Neural progenitor cell (in vitro differentiated cells): ENCODE data around the gene HSPA12A. TPM values are rescaled to one million over a fixed set of nuclear protein-coding genes. Genes with fewer than 3 reads are reported as not detected.

Experiments used
- DNase-seq: peaks from one replicate; pipeline ENCODE4 v3.0.0-alpha.2; 2016; ENCODE audit warnings: low spot score
- H2AFZ ChIP-seq: fragments of 200-600 bp; sonication (generic); replicated peaks from 2 replicates; pipeline ENCODE4 v1.6.1; 2016; ENCODE audit warnings: antibody characterized with exemption
- H3F3A ChIP-seq: fragments of 200-600 bp; sonication (generic); 2 replicates; pipeline ENCODE4 v1.6.1; 2016; ENCODE audit warnings: antibody characterized with exemption, low read depth
- H3K27ac ChIP-seq: fragments of 200-600 bp; sonication (generic); 2 replicates; pipeline ENCODE4 v1.5.1; 2016; ENCODE audit warnings: mild to moderate bottlenecking
- H3K27me3 ChIP-seq: fragments of 200-600 bp; sonication (generic); 2 replicates; pipeline ENCODE4 v1.6.1; 2016; ENCODE audit warnings: mild to moderate bottlenecking, moderate library complexity
- H3K36me3 ChIP-seq: fragments of 200-600 bp; sonication (generic); 2 replicates; pipeline ENCODE4 v1.5.1; 2016
- H3K4me1 ChIP-seq: fragments of 200-600 bp; sonication (generic); 2 replicates; pipeline ENCODE4 v1.6.1; 2016; ENCODE audit warnings: mixed run types
- H3K4me2 ChIP-seq: fragments of 200-600 bp; sonication (generic); 2 replicates; pipeline ENCODE4 v1.6.1; 2016
- H3K4me3 ChIP-seq: fragments of 200-600 bp; sonication (generic); 2 replicates; pipeline ENCODE4 v1.5.1; 2016
- H3K79me2 ChIP-seq: fragments of 200-600 bp; sonication (generic); 2 replicates; pipeline ENCODE4 v1.6.1; 2016; ENCODE audit warnings: low read depth
- H3K9ac ChIP-seq: fragments of 200-600 bp; sonication (generic); 2 replicates; pipeline ENCODE4 v1.6.1; 2016
- H3K9me3 ChIP-seq: fragments of 200-600 bp; sonication (generic); 2 replicates; pipeline ENCODE4 v1.5.1; 2016; ENCODE audit warnings: low read depth
- H4K20me1 ChIP-seq: fragments of 200-600 bp; sonication (generic); 2 replicates; pipeline ENCODE4 v1.6.1; 2016; ENCODE audit warnings: low read depth
- H3K27ac Mint-ChIP-seq: 3 replicates; pipeline ENCODE4 v1.8.0; 2021; ENCODE audit warnings: mixed read lengths
- H3K27me3 Mint-ChIP-seq: 2 replicates; pipeline ENCODE4 v1.8.0; 2022; ENCODE audit warnings: low read depth, mild to moderate bottlenecking, inconsistent platforms, moderate library complexity, mixed read lengths; ENCODE audit not compliant: insufficient read depth
- H3K36me3 Mint-ChIP-seq: 3 replicates; pipeline ENCODE4 v1.8.0; 2021; ENCODE audit warnings: mixed read lengths
- H3K4me1 Mint-ChIP-seq: 3 replicates; pipeline ENCODE4 v1.8.0; 2021; ENCODE audit warnings: mixed read lengths
- H3K4me3 Mint-ChIP-seq: 3 replicates; pipeline ENCODE4 v1.8.0; 2021; ENCODE audit warnings: mild to moderate bottlenecking, moderate library complexity, mixed read lengths
- H3K9me3 Mint-ChIP-seq: 3 replicates; pipeline ENCODE4 v1.8.0; 2020; ENCODE audit warnings: mixed read lengths
- EZH2 ChIP-seq: fragments of 200-600 bp; sonication (generic); IDR thresholded peaks from 2 replicates; pipeline ENCODE4 v1.6.1; 2017; ENCODE audit warnings: antibody characterized with exemption, mild to moderate bottlenecking, moderate library complexity
- EZH2phosphoT487 ChIP-seq: fragments of 200-600 bp; sonication (generic); IDR thresholded peaks from 2 replicates; pipeline ENCODE4 v1.6.1; 2017; ENCODE audit warnings: antibody characterized with exemption
- total RNA-seq: library from RNA; depleted of rRNA; stranded (reverse); fragments of >200 nt; gene quantifications from 2 replicates; pipeline ENCODE4 v1.2.3, GENCODE V29; 2015; ENCODE audit warnings: low replicate concordance
- TF ChIP-seq, protein P1 (sequence below): fragments of 200-600 bp; sonication (generic); IDR thresholded peaks from 2 replicates; pipeline ENCODE4 v1.5.1; 2017; ENCODE audit warnings: antibody characterized with exemption, mild to moderate bottlenecking

The HSPA12A gene
- total RNA-seq, 1 donor from 2014 or later: 5.6 TPM

- H3K79me2 ChIP-seq: no peaks in the 10 kb centered on the region
- no peaks in the 10 kb centered on the region for H3K4me1 ChIP-seq
- Mint-ChIP-seq H3K27ac (no peak overlapping the region), H3K9me3 (peaks cover 4% of the 10 kb centered on the region), H3K4me3 (no peak overlapping the region), H3K27me3 (peaks cover 5% of the 10 kb centered on the region), H3K4me1 (peaks cover 8% of the 10 kb centered on the region), H3K36me3 (no peaks in the 10 kb centered on the region)
- no peaks in the 10 kb centered on the region for H4K20me1 ChIP-seq
- no peak overlapping the region for H3K9ac ChIP-seq
- no peak overlapping the region for H3K4me2 ChIP-seq
- H3K36me3 ChIP-seq: no peaks in the 10 kb centered on the region
- H2AFZ ChIP-seq: no peak overlapping the region
- H3F3A ChIP-seq: no peaks in the 10 kb centered on the region
- no peak for TF ChIP-seq EZH2phosphoT487
- no peak for TF ChIP-seq EZH2
- TF ChIP-seq, protein P1, sequence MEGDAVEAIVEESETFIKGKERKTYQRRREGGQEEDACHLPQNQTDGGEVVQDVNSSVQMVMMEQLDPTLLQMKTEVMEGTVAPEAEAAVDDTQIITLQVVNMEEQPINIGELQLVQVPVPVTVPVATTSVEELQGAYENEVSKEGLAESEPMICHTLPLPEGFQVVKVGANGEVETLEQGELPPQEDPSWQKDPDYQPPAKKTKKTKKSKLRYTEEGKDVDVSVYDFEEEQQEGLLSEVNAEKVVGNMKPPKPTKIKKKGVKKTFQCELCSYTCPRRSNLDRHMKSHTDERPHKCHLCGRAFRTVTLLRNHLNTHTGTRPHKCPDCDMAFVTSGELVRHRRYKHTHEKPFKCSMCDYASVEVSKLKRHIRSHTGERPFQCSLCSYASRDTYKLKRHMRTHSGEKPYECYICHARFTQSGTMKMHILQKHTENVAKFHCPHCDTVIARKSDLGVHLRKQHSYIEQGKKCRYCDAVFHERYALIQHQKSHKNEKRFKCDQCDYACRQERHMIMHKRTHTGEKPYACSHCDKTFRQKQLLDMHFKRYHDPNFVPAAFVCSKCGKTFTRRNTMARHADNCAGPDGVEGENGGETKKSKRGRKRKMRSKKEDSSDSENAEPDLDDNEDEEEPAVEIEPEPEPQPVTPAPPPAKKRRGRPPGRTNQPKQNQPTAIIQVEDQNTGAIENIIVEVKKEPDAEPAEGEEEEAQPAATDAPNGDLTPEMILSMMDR: no peak
- no peaks in the 10 kb centered on the region for H3K27me3 ChIP-seq
- DNase-seq: no peak
- no peak overlapping the region for H3K27ac ChIP-seq
- no peaks in the 10 kb centered on the region for H3K9me3 ChIP-seq
- H3K4me3 ChIP-seq: no peak overlapping the region
Observed at GRCh38 chr10:116663342-116663741, 79.0 kb downstream of the HSPA12A start.

GRCh38 chr10:116660860-116661259 is 81.5 kb downstream of the HSPA12A start:
- peaks cover 6% of the 10 kb centered on the region for H3K4me1 Mint-ChIP-seq
- Histone ChIP-seq H2AFZ (no peak overlapping the region), H3K4me2 (no peak overlapping the region), H3K4me1 (no peaks in the 10 kb centered on the region), H3K36me3 (no peaks in the 10 kb centered on the region), H3K79me2 (no peaks in the 10 kb centered on the region), H3K4me3 (no peak overlapping the region), H3K27me3 (no peaks in the 10 kb centered on the region), H3F3A (no peaks in the 10 kb centered on the region), H3K9me3 (no peaks in the 10 kb centered on the region), H3K9ac (no peak overlapping the region), H3K27ac (no peak overlapping the region), H4K20me1 (no peaks in the 10 kb centered on the region)
- no peak overlapping the region for H3K27ac Mint-ChIP-seq
- peaks cover 4% of the 10 kb centered on the region for H3K27me3 Mint-ChIP-seq
- TF ChIP-seq, protein P1: no peak
- no peak for TF ChIP-seq EZH2phosphoT487
- TF ChIP-seq EZH2: no peak
- no peak overlapping the region for H3K4me3 Mint-ChIP-seq
- no peak for DNase-seq
- no peaks in the 10 kb centered on the region for H3K9me3 Mint-ChIP-seq
- no peaks in the 10 kb centered on the region for H3K36me3 Mint-ChIP-seq

GRCh38 chr10:116659049-116659670 is 83.2 kb downstream of the HSPA12A start:
- H3K27ac Mint-ChIP-seq: no peak overlapping the region
- no peak for DNase-seq
- Histone ChIP-seq H3F3A (no peaks in the 10 kb centered on the region), H3K9me3 (no peaks in the 10 kb centered on the region), H3K9ac (no peak overlapping the region), H3K4me2 (no peak overlapping the region), H3K36me3 (no peaks in the 10 kb centered on the region), H3K4me1 (no peaks in the 10 kb centered on the region), H2AFZ (no peak overlapping the region), H3K27ac (no peak overlapping the region), H3K27me3 (no peaks in the 10 kb centered on the region), H3K79me2 (no peaks in the 10 kb centered on the region), H4K20me1 (no peaks in the 10 kb centered on the region), H3K4me3 (no peak overlapping the region)
- H3K36me3 Mint-ChIP-seq: no peaks in the 10 kb centered on the region
- H3K9me3 Mint-ChIP-seq: no peaks in the 10 kb centered on the region
- TF ChIP-seq, protein P1: no peak
- TF ChIP-seq EZH2: no peak
- TF ChIP-seq EZH2phosphoT487: no peak
- peaks cover 6% of the 10 kb centered on the region for H3K4me1 Mint-ChIP-seq
- peaks cover 2% of the 10 kb centered on the region for H3K27me3 Mint-ChIP-seq
- no peak overlapping the region for H3K4me3 Mint-ChIP-seq
